CD14-positive monocyte (primary cell): Measurements from ENCODE around the gene KNDC1. TPM values are rescaled to one million over a fixed set of nuclear protein-coding genes. Genes with fewer than 3 reads are reported as not detected.

Source experiments
- DNase-seq, 3 donors: peaks; one replicate each; pipeline ENCODE4 v3.0.0-alpha.2; 2011 to 2022
- H2AFZ ChIP-seq: 2 replicates; pipeline ENCODE4 v1.6.0; 2012; ENCODE audit warnings: mild to moderate bottlenecking, low read depth, low read length, inconsistent platforms; ENCODE audit not compliant: insufficient read depth, poor library complexity, severe bottlenecking
- H3K27ac ChIP-seq, 2 donors: 1 replicate in 1 of 2; 2 replicates in 1 of 2; pipeline ENCODE4 v1.5.1; 2012 to 2013; ENCODE audit warnings: low read length in 2 of 2, control low read depth in 1 of 2, inconsistent platforms in 1 of 2, low read depth in 1 of 2, mild to moderate bottlenecking in 1 of 2
- H3K27me3 ChIP-seq, 2 donors: one replicate each; pipeline versions ENCODE4 v1.6.0 to v1.6.1; 2011 to 2013; ENCODE audit warnings: low read length in 2 of 2; ENCODE audit not compliant: control insufficient read depth in 2 of 2, insufficient read depth in 2 of 2
- H3K36me3 ChIP-seq, 2 donors: replicated peaks in 1 of 2; 1 replicate in 1 of 2; 2 replicates in 1 of 2; pipeline versions ENCODE4 v1.5.1 to v1.6.1; 2012 to 2013; ENCODE audit warnings: low read length in 2 of 2, control low read depth in 1 of 2, inconsistent platforms in 1 of 2, mild to moderate bottlenecking in 1 of 2; ENCODE audit not compliant: insufficient read depth in 2 of 2, control insufficient read depth in 1 of 2
- H3K4me1 ChIP-seq, 2 donors: 1 replicate in 1 of 2; 2 replicates in 1 of 2; pipeline versions ENCODE4 v1.5.1 to v1.6.1; 2012 to 2013; ENCODE audit warnings: low read length in 2 of 2, control low read depth in 1 of 2, inconsistent platforms in 1 of 2, mild to moderate bottlenecking in 1 of 2, moderate library complexity in 1 of 2; ENCODE audit not compliant: insufficient read depth in 2 of 2, control insufficient read depth in 1 of 2
- H3K4me2 ChIP-seq: replicated peaks from 2 replicates; pipeline ENCODE3; 2012; ENCODE audit warnings: low read length, moderate library complexity, mild to moderate bottlenecking; ENCODE audit not compliant: poor library complexity, severe bottlenecking; ENCODE audit errors: extremely low read depth
- H3K4me3 ChIP-seq, 3 experiments: fragments of 200-600 bp in 1 of 3; sonication (generic) in 1 of 3; replicated peaks in 1 of 3; 1 replicate in 2 of 3; 2 replicates in 1 of 3; pipeline ENCODE4 v1.5.1; 2011 to 2013; ENCODE audit warnings: low read length in 3 of 3, mild to moderate bottlenecking in 3 of 3, control low read depth in 2 of 3, low read depth in 2 of 3, inconsistent platforms in 1 of 3, moderate library complexity in 1 of 3
- H3K79me2 ChIP-seq: 2 replicates; pipeline ENCODE4 v1.6.0; 2012; ENCODE audit warnings: mild to moderate bottlenecking, control low read depth, inconsistent platforms, low read length, moderate library complexity; ENCODE audit not compliant: insufficient read depth
- H3K9ac ChIP-seq: 2 replicates; pipeline ENCODE4 v1.6.0; 2017; ENCODE audit warnings: low read length, mild to moderate bottlenecking; ENCODE audit not compliant: insufficient read depth, poor library complexity, severe bottlenecking
- H3K9me3 ChIP-seq, 2 donors: replicated peaks in 1 of 2; 1 replicate in 1 of 2; 2 replicates in 1 of 2; pipeline versions ENCODE4 v1.5.1 to v1.6.1; 2012 to 2013; ENCODE audit warnings: low read length in 2 of 2, control low read depth in 1 of 2; ENCODE audit not compliant: control insufficient read depth in 1 of 2, insufficient read depth in 1 of 2
- H4K20me1 ChIP-seq: 2 replicates; pipeline ENCODE4 v1.6.0; 2012; ENCODE audit warnings: mild to moderate bottlenecking, low read length, control low read depth, moderate library complexity; ENCODE audit not compliant: insufficient read depth
- H3K27ac Mint-ChIP-seq, 7 donors: one replicate each; pipeline ENCODE4 v1.8.0; 2020; ENCODE audit warnings: mild to moderate bottlenecking in 7 of 7, mixed read lengths in 7 of 7, moderate library complexity in 6 of 7, inconsistent platforms in 2 of 7
- H3K27me3 Mint-ChIP-seq, 3 donors: one replicate each; pipeline ENCODE4 v1.8.0; 2021 to 2022; ENCODE audit warnings: low read depth in 3 of 3, mild to moderate bottlenecking in 3 of 3, mixed read lengths in 3 of 3, moderate library complexity in 3 of 3, inconsistent platforms in 1 of 3
- H3K36me3 Mint-ChIP-seq, 2 donors: one replicate each; pipeline ENCODE4 v1.8.0; 2020; ENCODE audit warnings: mixed read lengths in 2 of 2, inconsistent platforms in 1 of 2, mild to moderate bottlenecking in 1 of 2
- H3K4me1 Mint-ChIP-seq: one replicate; pipeline ENCODE4 v1.8.0; 2020; ENCODE audit warnings: mild to moderate bottlenecking, mixed read lengths
- H3K4me3 Mint-ChIP-seq, 2 donors: one replicate each; pipeline ENCODE4 v1.8.0; 2020; ENCODE audit warnings: mild to moderate bottlenecking in 2 of 2, mixed read lengths in 2 of 2, moderate library complexity in 1 of 2
- H3K9me3 Mint-ChIP-seq, 7 donors: one replicate each; pipeline ENCODE4 v1.8.0; 2020 to 2022; ENCODE audit warnings: mixed read lengths in 7 of 7, mild to moderate bottlenecking in 6 of 7, moderate library complexity in 6 of 7, inconsistent platforms in 2 of 7
- CTCF ChIP-seq: fragments of 200-600 bp; IDR thresholded peaks from one replicate; pipeline ENCODE4 v1.8.0; 2022; ENCODE audit warnings: antibody characterized with exemption, mild to moderate bottlenecking
- WGBS: methylation state at CpG from one replicate; pipeline ENCODE4 v1.1.5; 2013; ENCODE audit warnings: missing lambda C conversion rate; ENCODE audit not compliant: insufficient coverage; 5-methylcytosine and 5-hydroxymethylcytosine counted together
- intact Hi-C, 2 donors: fragments of 100-400 bp; cut with micrococcal nuclease; formaldehyde crosslinking; loops; one replicate each; pipeline versions ENCODE4 v1.15.0 to v1.15.1; 2023
- polyA plus RNA-seq, 3 donors: library from polyadenylated mRNA; depleted of rRNA in 1 of 3; unstranded in 2 of 3; stranded (reverse) in 1 of 3; fragments of 300-500 nt in 2 of 3; fragments of >200 nt in 1 of 3; fragmentation: Illumina TruSeq in 2 of 3; gene quantifications; 1 replicate in 2 of 3; 2 replicates in 1 of 3; pipeline ENCODE4 v1.2.3, GENCODE V29; 2012 to 2021

Gene KNDC1
- polyA plus RNA-seq, 3 donors = 0.22 to 0.80 TPM; not detected in 1

- no peak for DNase-seq
- intact Hi-C loops = loop anchor here in 1 of 2 donors (10.0 kb wide), 1 partner anchor 231 kb away; no protein-coding TSS in a partner anchor
- Mint-ChIP-seq H3K4me1 (peaks cover 30% of the 10 kb centered on the region), H3K36me3 (peaks cover 0 to 2% of the 10 kb centered on the region in 2 donors), H3K27ac (peak overlapping the region in 1 of 7 donors; percentile 36), H3K9me3 (peaks cover 0 to 2% (median 0%) of the 10 kb centered on the region in 7 donors), H3K27me3 (peaks cover 29 to 59% (median 40%) of the 10 kb centered on the region in 3 donors), H3K4me3 (peak overlapping the region in 1 of 2 donors; percentile 30)
- peaks cover 0 to 30% of the 10 kb centered on the region in 2 donors for H3K27me3 ChIP-seq
- H3K79me2 ChIP-seq = no peaks in the 10 kb centered on the region
- no peaks in the 10 kb centered on the region for H3K36me3 ChIP-seq
- no peak overlapping the region for H3K4me3 ChIP-seq
- TF ChIP-seq CTCF = no peak
- H3K9ac ChIP-seq = no peak overlapping the region
- H2AFZ ChIP-seq = no peak overlapping the region
- 79% methylated on average over 27 of the region's 33 CpGs for WGBS
- H3K9me3 ChIP-seq = no peaks in the 10 kb centered on the region
- H3K4me1 ChIP-seq = peaks cover 15 to 32% of the 10 kb centered on the region in 2 donors
- peaks cover 6% of the 10 kb centered on the region for H4K20me1 ChIP-seq
- H3K27ac ChIP-seq = no peak overlapping the region
- H3K4me2 ChIP-seq = no peak overlapping the region
Observed at GRCh38 chr10:133245439-133246235, 85.6 kb downstream of the KNDC1 start.

- H2AFZ ChIP-seq = no peak overlapping the region
- no peak overlapping the region for H3K4me3 ChIP-seq
- peaks cover 28 to 55% (median 37%) of the 10 kb centered on the region in 3 donors for H3K27me3 Mint-ChIP-seq
- TF ChIP-seq CTCF = no peak
- peaks cover 0 to 27% of the 10 kb centered on the region in 2 donors for H3K27me3 ChIP-seq
- DNase-seq = no peak
- H3K9me3 ChIP-seq = no peaks in the 10 kb centered on the region
- intact Hi-C loops = loop anchor here in 1 of 2 donors (10.0 kb wide), 1 partner anchor 231 kb away; no protein-coding TSS in a partner anchor
- H3K4me1 ChIP-seq = peaks cover 10 to 26% of the 10 kb centered on the region in 2 donors
- H3K79me2 ChIP-seq = no peaks in the 10 kb centered on the region
- 87% methylated on average over 3 of the region's 12 CpGs for WGBS
- peaks cover 0 to 2% of the 10 kb centered on the region in 2 donors for H3K36me3 Mint-ChIP-seq
- H3K27ac Mint-ChIP-seq = peak overlapping the region in 1 of 7 donors; percentile 23
- no peak overlapping the region for H3K9ac ChIP-seq
- H3K36me3 ChIP-seq = no peaks in the 10 kb centered on the region
- no peak overlapping the region for H3K4me2 ChIP-seq
- no peak overlapping the region for H3K4me3 Mint-ChIP-seq
- peaks cover 0 to 2% (median 0%) of the 10 kb centered on the region in 7 donors for H3K9me3 Mint-ChIP-seq
- peaks cover 24% of the 10 kb centered on the region for H3K4me1 Mint-ChIP-seq
- peaks cover 6% of the 10 kb centered on the region for H4K20me1 ChIP-seq
- no peak overlapping the region for H3K27ac ChIP-seq
Observed at GRCh38 chr10:133246236-133246626, 86.2 kb downstream of the KNDC1 start.
